HG03565 (cell line): ENCODE measurements around the gene CDC34.
"Not testable (repeated sequence)": the region's sequence is repeated elsewhere in the genome, so short reads cannot be mapped to it uniquely, and the experiment has no call there.

ENCODE experiments used
- ATAC-seq: cut with Tn5 transposase; IDR thresholded peaks from one replicate; pipeline ENCODE4 v1.9.1; 2021; ENCODE audit warnings: mild to moderate bottlenecking, moderate library complexity; ENCODE audit not compliant: unreplicated experiment

Gene CDC34

GRCh38 chr19:585146-585545, 53.6 kb downstream of the CDC34 start:
- not testable (repeated sequence) for ATAC-seq

DNA sequence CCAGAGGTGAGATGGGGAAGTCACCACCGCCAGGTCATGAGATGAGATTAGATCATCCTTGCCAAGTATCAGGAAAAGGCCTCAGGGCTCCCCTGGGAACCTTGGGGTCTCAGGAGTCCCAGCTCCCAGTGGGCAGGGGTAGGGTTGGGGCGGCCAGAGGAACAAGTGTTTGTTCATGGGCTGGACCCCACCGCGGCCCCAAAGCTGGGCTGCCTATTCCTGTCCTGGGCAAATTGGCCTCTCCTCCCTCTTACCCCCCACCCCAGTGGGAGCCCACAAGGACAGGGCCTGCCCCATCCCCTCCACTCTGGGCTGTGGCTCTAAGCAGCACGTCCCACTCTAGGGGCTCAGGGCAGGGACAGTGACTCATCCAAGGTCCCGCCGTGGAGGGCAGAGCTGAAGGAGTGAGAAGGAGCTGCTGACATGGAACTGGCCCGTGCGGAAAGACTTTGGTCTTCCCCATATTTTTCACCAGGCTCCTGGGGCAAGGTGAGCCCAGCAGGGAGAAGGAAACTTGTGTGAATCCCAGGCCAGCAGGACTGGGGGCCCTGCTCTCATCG, 54.1 kb downstream of the CDC34 start:
- no peak for ATAC-seq

- ATAC-seq = no peak
Measured at GRCh38 chr19:588093-588740, 56.7 kb downstream of the CDC34 start.

- ATAC-seq = no peak
Measured at GRCh38 chr19:588741-589692, 57.5 kb downstream of the CDC34 start.

- ATAC-seq = no peak
Measured at GRCh38 chr19:589693-590395, 58.3 kb downstream of the CDC34 start, which contains the start of gene HCN2. Gene HCN2, plus strand, starts transcription at chr19:589881. Its CDS starts 65 bp downstream, at chr19:589946.

- ATAC-seq = no peak
Measured at GRCh38 chr19:590396-590745, 58.8 kb downstream of the CDC34 start.

GRCh38 chr19:590750-591098, 59.2 kb downstream of the CDC34 start:
- ATAC-seq = no peak

DNA sequence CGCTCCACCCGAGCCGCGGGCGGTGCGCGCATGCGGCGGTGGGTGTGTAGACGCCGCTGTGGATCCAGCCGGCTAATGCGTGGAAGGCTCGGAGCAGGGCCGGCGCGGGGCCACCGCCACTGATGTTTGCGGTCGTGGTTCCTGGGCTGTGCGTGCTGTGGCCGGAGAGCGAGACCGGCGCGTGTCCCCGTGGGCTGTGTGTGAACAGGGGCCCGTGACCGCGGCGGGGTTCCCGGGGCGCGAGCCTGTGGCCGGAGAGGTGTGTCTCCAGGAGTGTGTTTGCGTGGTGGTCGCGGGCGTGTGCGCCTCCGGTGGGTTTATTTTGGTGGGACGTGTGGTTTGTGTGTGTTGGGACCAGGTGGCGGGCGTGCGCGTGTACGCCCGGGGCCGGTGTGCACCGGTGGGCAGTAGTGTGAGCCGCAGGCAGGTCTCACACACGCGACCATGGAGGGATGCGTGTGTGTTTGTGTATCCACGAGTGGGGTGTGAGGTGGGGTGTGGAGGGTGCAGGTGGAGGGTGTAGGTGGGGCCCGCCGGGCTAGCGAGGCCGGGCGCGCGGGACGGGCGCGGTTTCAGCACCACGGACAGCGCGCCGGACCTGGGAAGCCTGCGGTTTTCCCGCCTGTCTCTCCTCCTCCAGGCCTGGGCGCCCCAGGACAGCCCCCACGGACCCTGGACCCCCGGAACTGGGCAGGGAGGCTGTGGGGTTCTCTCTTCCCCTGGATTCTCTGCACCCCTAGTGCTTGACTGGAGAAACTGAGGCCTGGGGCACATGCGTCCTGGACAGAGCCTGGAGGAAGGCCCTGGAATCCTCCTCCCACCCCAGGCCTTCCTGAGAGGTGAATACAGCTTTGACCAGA, 59.8 kb downstream of the CDC34 start:
- no peak for ATAC-seq
